WTC11 (cell line): ENCODE measurements around the gene WDR27. TPM values are rescaled to one million over a fixed set of nuclear protein-coding genes. Genes with fewer than 3 reads are reported as not detected.

ENCODE experiments used
- ATF3 ChIP-seq: sonication (generic); formaldehyde crosslinking; conservative IDR thresholded peaks from 2 replicates; pipeline ENCODE4 v1.8.1; 2022; ENCODE audit warnings: mild to moderate bottlenecking, missing genetic modification reagents
- ERG ChIP-seq: fragments of 250-450 bp; sonication (Bioruptor Pico); IDR thresholded peaks from 2 replicates; pipeline ENCODE4 v1.8.0; 2021; ENCODE audit warnings: mild to moderate bottlenecking
- ESRRA ChIP-seq: sonication (generic); formaldehyde crosslinking; IDR thresholded peaks from 2 replicates; pipeline ENCODE4 v1.8.1; 2022; ENCODE audit warnings: mild to moderate bottlenecking, missing genetic modification reagents, borderline replicate concordance
- FOXP4 ChIP-seq: sonication (generic); formaldehyde crosslinking; IDR thresholded peaks from 2 replicates; pipeline ENCODE4 v1.8.0; 2022; ENCODE audit warnings: mild to moderate bottlenecking, missing genetic modification reagents
- GABPB1 ChIP-seq: sonication (generic); formaldehyde crosslinking; IDR thresholded peaks from 2 replicates; pipeline ENCODE4 v1.8.1; 2023; ENCODE audit warnings: mild to moderate bottlenecking, missing genetic modification reagents
- HMGA2 ChIP-seq: fragments of 250-450 bp; sonication (Bioruptor Pico); IDR thresholded peaks from 2 replicates; pipeline ENCODE4 v1.4.0; 2021; ENCODE audit warnings: mild to moderate bottlenecking, moderate library complexity
- MLX ChIP-seq: sonication (generic); formaldehyde crosslinking; IDR thresholded peaks from 2 replicates; pipeline ENCODE4 v1.8.1; 2023; ENCODE audit warnings: mild to moderate bottlenecking, missing genetic modification reagents, moderate library complexity
- ZBTB21 ChIP-seq: sonication (generic); formaldehyde crosslinking; IDR thresholded peaks from 2 replicates; pipeline ENCODE4 v1.8.1; 2023; ENCODE audit warnings: mild to moderate bottlenecking, missing genetic modification reagents, borderline replicate concordance
- ZNF671 ChIP-seq: fragments of 250-450 bp; sonication (Bioruptor Pico); IDR thresholded peaks from 2 replicates; pipeline ENCODE4 v1.8.0; 2021; ENCODE audit warnings: mild to moderate bottlenecking
- total RNA-seq: library from RNA; stranded (reverse); gene quantifications from 3 replicates; pipeline ENCODE4 v1.2.3, GENCODE V29; 2021
- TF ChIP-seq, protein P1 (sequence below): fragments of 250-450 bp; sonication (Bioruptor Pico); IDR thresholded peaks from 2 replicates; pipeline ENCODE4 v1.9.0; 2021; ENCODE audit warnings: mild to moderate bottlenecking, borderline replicate concordance
- TF ChIP-seq, protein P2 (sequence below): sonication (generic); formaldehyde crosslinking; conservative IDR thresholded peaks from 2 replicates; pipeline ENCODE4 v1.8.1; 2023; ENCODE audit warnings: mild to moderate bottlenecking, low read depth, missing genetic modification reagents, moderate library complexity
- TF ChIP-seq, protein P3 (sequence below): fragments of 250-450 bp; sonication (Bioruptor Pico); IDR thresholded peaks from 2 replicates; pipeline ENCODE4 v1.9.0; 2021; ENCODE audit warnings: mild to moderate bottlenecking
- TF ChIP-seq, protein P4 (sequence below): sonication (generic); formaldehyde crosslinking; IDR thresholded peaks from 2 replicates; pipeline ENCODE4 v1.8.1; 2023; ENCODE audit warnings: mild to moderate bottlenecking, missing genetic modification reagents, moderate library complexity

WDR27 gene
- total RNA-seq, 1 experiment from 2014 or later, result 126 TPM

- TF ChIP-seq, protein P1, sequence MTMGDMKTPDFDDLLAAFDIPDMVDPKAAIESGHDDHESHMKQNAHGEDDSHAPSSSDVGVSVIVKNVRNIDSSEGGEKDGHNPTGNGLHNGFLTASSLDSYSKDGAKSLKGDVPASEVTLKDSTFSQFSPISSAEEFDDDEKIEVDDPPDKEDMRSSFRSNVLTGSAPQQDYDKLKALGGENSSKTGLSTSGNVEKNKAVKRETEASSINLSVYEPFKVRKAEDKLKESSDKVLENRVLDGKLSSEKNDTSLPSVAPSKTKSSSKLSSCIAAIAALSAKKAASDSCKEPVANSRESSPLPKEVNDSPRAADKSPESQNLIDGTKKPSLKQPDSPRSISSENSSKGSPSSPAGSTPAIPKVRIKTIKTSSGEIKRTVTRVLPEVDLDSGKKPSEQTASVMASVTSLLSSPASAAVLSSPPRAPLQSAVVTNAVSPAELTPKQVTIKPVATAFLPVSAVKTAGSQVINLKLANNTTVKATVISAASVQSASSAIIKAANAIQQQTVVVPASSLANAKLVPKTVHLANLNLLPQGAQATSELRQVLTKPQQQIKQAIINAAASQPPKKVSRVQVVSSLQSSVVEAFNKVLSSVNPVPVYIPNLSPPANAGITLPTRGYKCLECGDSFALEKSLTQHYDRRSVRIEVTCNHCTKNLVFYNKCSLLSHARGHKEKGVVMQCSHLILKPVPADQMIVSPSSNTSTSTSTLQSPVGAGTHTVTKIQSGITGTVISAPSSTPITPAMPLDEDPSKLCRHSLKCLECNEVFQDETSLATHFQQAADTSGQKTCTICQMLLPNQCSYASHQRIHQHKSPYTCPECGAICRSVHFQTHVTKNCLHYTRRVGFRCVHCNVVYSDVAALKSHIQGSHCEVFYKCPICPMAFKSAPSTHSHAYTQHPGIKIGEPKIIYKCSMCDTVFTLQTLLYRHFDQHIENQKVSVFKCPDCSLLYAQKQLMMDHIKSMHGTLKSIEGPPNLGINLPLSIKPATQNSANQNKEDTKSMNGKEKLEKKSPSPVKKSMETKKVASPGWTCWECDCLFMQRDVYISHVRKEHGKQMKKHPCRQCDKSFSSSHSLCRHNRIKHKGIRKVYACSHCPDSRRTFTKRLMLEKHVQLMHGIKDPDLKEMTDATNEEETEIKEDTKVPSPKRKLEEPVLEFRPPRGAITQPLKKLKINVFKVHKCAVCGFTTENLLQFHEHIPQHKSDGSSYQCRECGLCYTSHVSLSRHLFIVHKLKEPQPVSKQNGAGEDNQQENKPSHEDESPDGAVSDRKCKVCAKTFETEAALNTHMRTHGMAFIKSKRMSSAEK (CRISPR knock-in tag), result no peak
- TF ChIP-seq FOXP4 (CRISPR knock-in tag) (no peak), GABPB1 (CRISPR knock-in tag) (no peak), ERG (CRISPR knock-in tag) (no peak), ZNF671 (no peak), MLX (CRISPR knock-in tag) (no peak), ZBTB21 (CRISPR knock-in tag) (no peak), ATF3 (CRISPR knock-in tag) (no peak), HMGA2 (CRISPR knock-in tag) (no peak), ESRRA (no peak)
- TF ChIP-seq, protein P2, sequence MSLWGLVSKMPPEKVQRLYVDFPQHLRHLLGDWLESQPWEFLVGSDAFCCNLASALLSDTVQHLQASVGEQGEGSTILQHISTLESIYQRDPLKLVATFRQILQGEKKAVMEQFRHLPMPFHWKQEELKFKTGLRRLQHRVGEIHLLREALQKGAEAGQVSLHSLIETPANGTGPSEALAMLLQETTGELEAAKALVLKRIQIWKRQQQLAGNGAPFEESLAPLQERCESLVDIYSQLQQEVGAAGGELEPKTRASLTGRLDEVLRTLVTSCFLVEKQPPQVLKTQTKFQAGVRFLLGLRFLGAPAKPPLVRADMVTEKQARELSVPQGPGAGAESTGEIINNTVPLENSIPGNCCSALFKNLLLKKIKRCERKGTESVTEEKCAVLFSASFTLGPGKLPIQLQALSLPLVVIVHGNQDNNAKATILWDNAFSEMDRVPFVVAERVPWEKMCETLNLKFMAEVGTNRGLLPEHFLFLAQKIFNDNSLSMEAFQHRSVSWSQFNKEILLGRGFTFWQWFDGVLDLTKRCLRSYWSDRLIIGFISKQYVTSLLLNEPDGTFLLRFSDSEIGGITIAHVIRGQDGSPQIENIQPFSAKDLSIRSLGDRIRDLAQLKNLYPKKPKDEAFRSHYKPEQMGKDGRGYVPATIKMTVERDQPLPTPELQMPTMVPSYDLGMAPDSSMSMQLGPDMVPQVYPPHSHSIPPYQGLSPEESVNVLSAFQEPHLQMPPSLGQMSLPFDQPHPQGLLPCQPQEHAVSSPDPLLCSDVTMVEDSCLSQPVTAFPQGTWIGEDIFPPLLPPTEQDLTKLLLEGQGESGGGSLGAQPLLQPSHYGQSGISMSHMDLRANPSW (CRISPR knock-in tag), result no peak
- TF ChIP-seq, protein P3, sequence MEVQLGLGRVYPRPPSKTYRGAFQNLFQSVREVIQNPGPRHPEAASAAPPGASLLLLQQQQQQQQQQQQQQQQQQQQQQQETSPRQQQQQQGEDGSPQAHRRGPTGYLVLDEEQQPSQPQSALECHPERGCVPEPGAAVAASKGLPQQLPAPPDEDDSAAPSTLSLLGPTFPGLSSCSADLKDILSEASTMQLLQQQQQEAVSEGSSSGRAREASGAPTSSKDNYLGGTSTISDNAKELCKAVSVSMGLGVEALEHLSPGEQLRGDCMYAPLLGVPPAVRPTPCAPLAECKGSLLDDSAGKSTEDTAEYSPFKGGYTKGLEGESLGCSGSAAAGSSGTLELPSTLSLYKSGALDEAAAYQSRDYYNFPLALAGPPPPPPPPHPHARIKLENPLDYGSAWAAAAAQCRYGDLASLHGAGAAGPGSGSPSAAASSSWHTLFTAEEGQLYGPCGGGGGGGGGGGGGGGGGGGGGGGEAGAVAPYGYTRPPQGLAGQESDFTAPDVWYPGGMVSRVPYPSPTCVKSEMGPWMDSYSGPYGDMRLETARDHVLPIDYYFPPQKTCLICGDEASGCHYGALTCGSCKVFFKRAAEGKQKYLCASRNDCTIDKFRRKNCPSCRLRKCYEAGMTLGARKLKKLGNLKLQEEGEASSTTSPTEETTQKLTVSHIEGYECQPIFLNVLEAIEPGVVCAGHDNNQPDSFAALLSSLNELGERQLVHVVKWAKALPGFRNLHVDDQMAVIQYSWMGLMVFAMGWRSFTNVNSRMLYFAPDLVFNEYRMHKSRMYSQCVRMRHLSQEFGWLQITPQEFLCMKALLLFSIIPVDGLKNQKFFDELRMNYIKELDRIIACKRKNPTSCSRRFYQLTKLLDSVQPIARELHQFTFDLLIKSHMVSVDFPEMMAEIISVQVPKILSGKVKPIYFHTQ (CRISPR knock-in tag), result no peak
- TF ChIP-seq, protein P4, sequence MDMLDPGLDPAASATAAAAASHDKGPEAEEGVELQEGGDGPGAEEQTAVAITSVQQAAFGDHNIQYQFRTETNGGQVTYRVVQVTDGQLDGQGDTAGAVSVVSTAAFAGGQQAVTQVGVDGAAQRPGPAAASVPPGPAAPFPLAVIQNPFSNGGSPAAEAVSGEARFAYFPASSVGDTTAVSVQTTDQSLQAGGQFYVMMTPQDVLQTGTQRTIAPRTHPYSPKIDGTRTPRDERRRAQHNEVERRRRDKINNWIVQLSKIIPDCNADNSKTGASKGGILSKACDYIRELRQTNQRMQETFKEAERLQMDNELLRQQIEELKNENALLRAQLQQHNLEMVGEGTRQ, result no peak
These were observed 246.4 kb downstream of the WDR27 start (continued) for GRCh38 chr6:169455470-169455869.
